Measurements from ENCODE around the gene SGO2.

Gene SGO2

GRCh38 chr2:200525882-200526651 lies at the start of gene SGO2:
Gene SGO2 (plus strand): TSS chr2:200526207. CDS start chr2:200532976, 6,769 bp downstream.
- DNase-seq, result peak; percentile 99

- no peak for DNase-seq
Measured at GRCh38 chr2:200476836-200477235, 49.2 kb upstream of the SGO2 start.

- no peak for DNase-seq
Measured at GRCh38 chr2:200477667-200478131, 48.3 kb upstream of the SGO2 start.

- DNase-seq, result no peak
Measured at GRCh38 chr2:200479692-200480265, 46.2 kb upstream of the SGO2 start.

GRCh38 chr2:200482194-200482593 lies 43.8 kb upstream of the SGO2 start:
- DNase-seq, result peak; percentile 26

- peak; percentile 68 for DNase-seq
Measured at GRCh38 chr2:200483729-200484198, 42.2 kb upstream of the SGO2 start.

GRCh38 chr2:200484934-200485333 lies 41.1 kb upstream of the SGO2 start:
- DNase-seq, result no peak

GRCh38 chr2:200486529-200486928 lies 39.5 kb upstream of the SGO2 start:
- peak; percentile 31 for DNase-seq

- DNase-seq, result no peak
Measured at GRCh38 chr2:200488169-200488568, 37.8 kb upstream of the SGO2 start.

GRCh38 chr2:200490001-200490400 lies 36.0 kb upstream of the SGO2 start:
- no peak for DNase-seq

- DNase-seq, result no peak
Measured at GRCh38 chr2:200492656-200493055, 33.4 kb upstream of the SGO2 start.

- no peak for DNase-seq
Measured at GRCh38 chr2:200494048-200494447, 32.0 kb upstream of the SGO2 start.

GRCh38 chr2:200496696-200497095 lies 29.3 kb upstream of the SGO2 start:
- DNase-seq, result peak; percentile 9

GRCh38 chr2:200498402-200499162 lies 27.4 kb upstream of the SGO2 start:
- no peak for DNase-seq

- no peak for DNase-seq
Measured at GRCh38 chr2:200502196-200502595, 23.8 kb upstream of the SGO2 start.

- DNase-seq, result no peak
Measured at GRCh38 chr2:200506679-200507078, 19.3 kb upstream of the SGO2 start.

GRCh38 chr2:200507179-200507578 lies 18.8 kb upstream of the SGO2 start:
- no peak for DNase-seq

- DNase-seq, result peak; percentile 40
Measured at GRCh38 chr2:200509235-200509611, 16.8 kb upstream of the SGO2 start.

- peak; percentile 95 for DNase-seq
Measured at GRCh38 chr2:200509612-200510433, 16.2 kb upstream of the SGO2 start, which contains the start of gene KCTD18. Gene KCTD18 (minus strand): TSS chr2:200510068. CDS start chr2:200507016, 3,052 bp downstream.

- no peak for DNase-seq
Measured at GRCh38 chr2:200515155-200515554, 10.9 kb upstream of the SGO2 start.

- DNase-seq, result no peak
Measured at GRCh38 chr2:200523158-200523557, 2.8 kb upstream of the SGO2 start.

- no peak for DNase-seq
Measured at GRCh38 chr2:200523604-200524003, 2.4 kb upstream of the SGO2 start.

- DNase-seq, result no peak
Measured at GRCh38 chr2:200525066-200525465, 941 bp upstream of the SGO2 start.

All from hematopoietic multipotent progenitor cell treated with erythropoietin and hydrocortisone succinate and interleukin-3 and kit ligand, for 4 days (in vitro differentiated cells).